Activated CD8-positive, alpha-beta memory T cell treated with anti-CD3 and anti-CD28 coated beads for 4 hours (primary cell): ENCODE results near the gene SRPRB.
A peak's percentile ranks its signal among the peaks of the same experiment; 100 is the strongest.

Source experiments
- DNase-seq, 2 donors: peaks; one replicate each; pipeline ENCODE4 v3.0.0-alpha.2; 2020; ENCODE audit warnings: low read depth in 2 of 2

The SRPRB gene

GRCh38 chr3:133805702-133806475, at the start of gene SRPRB:
Gene SRPRB, plus strand, starts transcription at chr3:133805815. Its CDS starts 34 bp downstream, at chr3:133805849.
- peak; percentile 91 to 96 for DNase-seq

GRCh38 chr3:133756716-133757694, 48.6 kb upstream of the SRPRB start:
- no peak for DNase-seq

DNA sequence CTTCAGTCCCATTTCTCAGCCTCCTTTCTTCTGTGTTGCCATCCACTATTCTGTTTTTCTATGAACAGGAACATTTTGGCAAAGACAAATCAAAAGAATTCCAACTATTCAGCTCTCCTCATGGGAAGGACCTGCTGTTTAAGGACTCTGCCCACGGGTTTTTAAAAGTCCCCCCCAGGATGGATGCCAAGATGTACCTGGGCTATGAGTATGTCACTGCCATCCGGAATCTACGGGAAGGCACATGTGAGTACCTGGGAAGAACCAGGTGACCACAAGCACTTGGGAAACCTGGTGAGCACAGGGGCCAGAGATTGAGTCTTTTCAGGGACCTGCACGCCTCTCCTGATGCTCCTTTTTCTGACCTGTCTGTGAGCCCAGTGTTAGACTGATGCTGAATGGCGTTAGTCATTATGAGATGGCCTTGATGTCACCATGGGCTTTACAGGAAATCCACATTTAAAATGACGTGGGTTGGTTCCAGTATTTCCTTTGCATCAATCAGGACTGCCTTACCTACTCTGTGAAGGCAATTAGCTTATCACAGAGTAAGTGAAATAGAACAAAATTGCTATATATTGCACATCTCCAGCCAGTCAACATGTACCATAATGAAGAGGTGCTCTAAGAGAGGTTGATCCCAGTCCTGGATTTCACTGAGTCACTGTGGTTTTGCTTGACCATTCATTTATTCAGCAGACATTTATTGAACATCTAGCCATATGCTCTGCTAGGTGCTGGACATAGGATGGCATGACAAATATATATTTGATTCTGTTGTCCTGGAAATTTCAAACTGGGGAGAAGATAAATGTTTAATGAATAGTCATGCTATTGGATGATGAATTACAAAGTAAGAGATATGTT, 47.7 kb upstream of the SRPRB start:
- no peak for DNase-seq

DNA sequence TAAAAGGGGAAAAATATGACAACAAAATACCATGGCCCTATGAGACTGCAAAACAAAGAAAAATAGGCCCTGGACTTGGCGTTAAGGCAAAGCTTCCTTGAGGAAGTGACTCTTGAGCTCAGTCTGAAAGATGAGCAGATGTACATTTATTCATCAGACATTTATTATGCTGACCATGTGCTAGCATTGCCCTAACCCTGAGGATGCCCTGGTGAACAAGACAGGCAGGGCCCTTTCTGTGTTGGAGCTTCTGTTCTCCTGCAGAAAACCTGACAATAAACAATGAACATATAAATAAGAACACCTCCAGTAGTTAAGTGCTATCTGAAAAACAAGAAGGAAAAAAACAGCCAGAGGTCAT, 47.1 kb upstream of the SRPRB start:
- no peak for DNase-seq

GRCh38 chr3:133758964-133759739, 46.5 kb upstream of the SRPRB start:
- DNase-seq, result no peak

- no peak for DNase-seq
These were observed 45.8 kb upstream of the SRPRB start for GRCh38 chr3:133759740-133760305.

- no peak for DNase-seq
These were observed 44.7 kb upstream of the SRPRB start for GRCh38 chr3:133760916-133761315.

- no peak for DNase-seq
These were observed 43.8 kb upstream of the SRPRB start for GRCh38 chr3:133761605-133762484.

DNA sequence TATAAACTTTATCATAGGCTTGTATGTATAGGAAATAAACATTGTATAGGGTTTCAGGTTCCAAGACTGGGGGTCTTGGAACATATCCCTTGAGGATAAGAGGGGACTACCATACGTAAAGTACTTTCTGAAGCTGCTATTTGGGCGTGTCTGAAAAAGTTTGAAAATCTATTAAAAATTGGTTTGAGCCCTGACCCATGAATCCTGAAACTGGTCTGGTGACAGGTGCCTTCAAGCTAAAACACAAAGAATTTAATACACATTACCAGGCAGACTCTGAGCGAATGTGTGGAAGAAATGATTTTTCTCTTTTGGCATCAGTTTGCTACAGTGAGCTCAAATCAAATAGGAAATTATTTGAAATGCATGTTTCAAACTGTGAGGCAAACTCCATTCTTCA, 43.1 kb upstream of the SRPRB start:
- no peak for DNase-seq

GRCh38 chr3:133763797-133764683, 41.6 kb upstream of the SRPRB start:
- DNase-seq, result no peak

DNA sequence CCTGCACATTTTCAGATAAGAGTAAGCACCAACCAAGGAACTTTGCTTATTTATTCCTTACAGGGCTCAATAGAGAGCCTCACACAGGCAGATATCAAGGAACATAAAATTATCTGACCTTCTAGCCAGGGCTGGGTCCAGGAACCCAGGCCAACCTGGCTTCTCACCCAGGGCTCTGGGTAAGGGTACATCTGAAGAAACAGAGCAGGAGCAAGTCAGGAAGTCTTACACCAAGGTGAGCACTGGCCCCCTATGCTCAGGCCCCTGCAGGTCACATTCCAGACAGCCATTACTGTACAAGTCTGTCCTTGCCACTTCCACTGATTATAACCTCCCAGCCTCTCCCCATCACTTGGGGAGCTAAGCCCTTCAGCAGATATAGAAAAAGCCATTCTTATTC, 40.4 kb upstream of the SRPRB start:
- DNase-seq, result no peak

DNA sequence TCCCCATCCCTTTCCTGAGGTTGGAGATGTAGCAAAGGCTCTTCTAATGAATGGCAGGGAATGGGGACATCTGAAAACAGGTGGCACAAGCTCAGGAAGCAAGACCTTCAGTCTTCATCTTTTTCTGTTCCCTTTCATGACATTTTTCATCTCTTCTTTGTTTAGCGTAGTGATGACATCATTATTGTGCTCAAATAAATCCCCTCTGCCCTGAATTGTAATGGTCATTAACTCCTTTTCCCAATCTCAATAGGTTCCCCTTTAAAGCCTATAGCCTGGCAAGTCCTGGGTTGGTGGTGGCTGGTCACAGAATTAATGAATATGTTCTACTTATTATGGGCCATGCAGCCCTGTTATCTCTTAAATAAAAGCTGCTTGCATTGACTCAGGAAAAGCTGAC, 38.0 kb upstream of the SRPRB start:
- DNase-seq, result no peak

DNA sequence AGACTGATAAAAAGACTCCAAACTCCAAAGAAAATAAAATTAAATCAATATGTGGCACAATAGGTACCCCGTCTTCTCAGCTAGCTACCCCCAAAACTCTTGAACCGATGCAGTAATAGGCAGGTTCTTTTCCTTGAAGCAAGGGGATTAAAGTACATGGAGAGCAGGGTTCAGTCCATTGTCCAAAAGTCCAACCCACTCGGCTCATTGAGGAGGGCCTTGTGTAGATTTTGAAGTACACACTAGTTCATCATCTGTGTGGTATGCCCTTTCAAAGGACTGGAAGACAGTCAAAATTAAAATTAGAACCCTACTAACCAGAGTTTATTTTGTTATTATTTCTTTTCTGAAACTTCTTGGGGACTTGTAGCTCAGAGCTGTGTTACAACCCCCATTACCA, 36.1 kb upstream of the SRPRB start:
- DNase-seq, result no peak

DNA sequence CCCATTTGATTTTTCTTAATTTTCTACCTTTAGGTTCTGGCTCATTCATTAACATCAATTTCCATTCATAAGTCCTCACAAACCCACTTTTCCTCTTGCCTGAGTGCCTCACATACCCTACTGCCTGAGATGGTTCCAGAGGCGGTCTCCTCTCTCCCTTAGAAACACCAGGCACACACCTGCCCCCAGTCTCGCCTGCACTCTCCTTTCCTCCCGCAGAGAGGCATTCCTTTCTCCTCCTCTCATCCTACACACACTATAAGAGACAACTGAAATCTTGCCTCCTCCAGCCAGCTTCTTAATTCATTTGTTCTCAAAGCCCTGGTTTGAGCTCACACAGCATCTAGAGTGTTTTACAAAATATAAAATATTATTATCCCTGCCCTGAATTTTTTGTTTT, 31.9 kb upstream of the SRPRB start:
- no peak for DNase-seq

DNA sequence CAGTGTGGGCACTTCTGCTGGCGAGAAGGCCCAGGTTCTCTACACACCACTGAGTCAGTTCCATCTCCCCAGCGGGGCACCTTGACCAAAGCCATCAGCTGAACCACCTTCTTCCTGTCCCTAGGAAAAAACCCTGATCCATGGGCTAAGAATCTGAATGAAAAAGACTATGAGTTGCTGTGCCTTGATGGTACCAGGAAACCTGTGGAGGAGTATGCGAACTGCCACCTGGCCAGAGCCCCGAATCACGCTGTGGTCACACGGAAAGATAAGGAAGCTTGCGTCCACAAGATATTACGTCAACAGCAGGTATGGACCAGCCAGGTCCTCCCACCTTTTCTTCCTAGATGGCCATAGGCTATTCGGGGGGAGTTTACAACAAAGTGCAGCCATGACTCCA, 30.3 kb upstream of the SRPRB start:
- DNase-seq, result no peak

DNA sequence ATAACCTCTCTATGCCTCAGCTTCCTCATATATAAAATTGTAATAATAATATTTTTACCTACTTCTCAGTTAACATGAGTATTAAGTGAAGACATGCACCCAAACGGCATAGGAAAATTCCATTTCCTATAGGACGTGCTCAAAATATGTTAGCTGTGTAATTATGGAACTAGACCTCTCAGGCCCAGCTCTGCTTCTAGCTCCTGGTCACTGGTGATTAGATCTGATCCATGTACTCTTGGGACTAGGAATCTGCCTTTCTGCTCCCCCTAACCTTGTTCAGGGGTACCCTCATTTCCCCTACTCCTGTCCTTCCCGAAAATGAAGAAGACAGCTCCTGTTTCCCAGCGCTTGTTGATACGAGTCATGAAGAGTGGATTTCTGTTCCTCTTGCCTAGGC, 29.8 kb upstream of the SRPRB start:
- no peak for DNase-seq

GRCh38 chr3:133776794-133777438, 28.7 kb upstream of the SRPRB start:
- no peak for DNase-seq
